Right lobe of liver (tissue), 4 donors: Measurements from ENCODE around the gene EFR3B.

ENCODE experiments used
- POLR2A ChIP-seq: fragments of 450-650 bp; IDR thresholded peaks from one replicate; pipeline ENCODE4 v1.6.1; 2017; ENCODE audit warnings: antibody characterized with exemption, mild to moderate bottlenecking
- TF ChIP-seq, protein P1 (sequence below), 4 donors: fragments of 200-600 bp in 3 of 4; fragments of 450-650 bp in 1 of 4; IDR thresholded peaks; one replicate each; pipeline versions ENCODE4 v1.5.1 to v1.8.0; 2016 to 2022; ENCODE audit warnings: antibody characterized with exemption in 4 of 4, mild to moderate bottlenecking in 2 of 4
- donor health status: DM: no; HTN: no; CAD: no.
- donor health status: DM: no; HTN: no; CAD: no.
- donor health status: DM: no; HTN: yes; CAD: no.

DNA sequence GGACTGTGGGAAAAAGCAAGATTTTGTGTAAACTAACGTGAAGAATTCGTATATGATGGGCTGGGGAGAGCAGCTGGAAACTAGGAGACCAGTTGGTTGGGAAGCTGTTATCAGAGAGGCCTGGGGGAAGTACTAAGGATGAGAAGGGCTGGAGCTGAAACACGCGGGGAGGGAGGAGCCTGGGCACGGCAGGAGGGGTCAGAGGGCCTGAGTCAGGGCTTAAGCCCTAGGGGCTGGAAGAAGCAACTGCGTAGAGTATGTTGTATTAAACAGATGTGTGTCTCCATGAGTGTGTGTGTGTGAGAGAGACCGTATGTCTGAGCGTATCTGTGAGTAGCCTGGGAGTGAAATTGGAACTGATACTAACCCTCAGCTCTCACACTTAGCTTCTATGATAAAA, 118.1 kb downstream of the EFR3B start:
- TF ChIP-seq POLR2A: no peak
- TF ChIP-seq, protein P1, sequence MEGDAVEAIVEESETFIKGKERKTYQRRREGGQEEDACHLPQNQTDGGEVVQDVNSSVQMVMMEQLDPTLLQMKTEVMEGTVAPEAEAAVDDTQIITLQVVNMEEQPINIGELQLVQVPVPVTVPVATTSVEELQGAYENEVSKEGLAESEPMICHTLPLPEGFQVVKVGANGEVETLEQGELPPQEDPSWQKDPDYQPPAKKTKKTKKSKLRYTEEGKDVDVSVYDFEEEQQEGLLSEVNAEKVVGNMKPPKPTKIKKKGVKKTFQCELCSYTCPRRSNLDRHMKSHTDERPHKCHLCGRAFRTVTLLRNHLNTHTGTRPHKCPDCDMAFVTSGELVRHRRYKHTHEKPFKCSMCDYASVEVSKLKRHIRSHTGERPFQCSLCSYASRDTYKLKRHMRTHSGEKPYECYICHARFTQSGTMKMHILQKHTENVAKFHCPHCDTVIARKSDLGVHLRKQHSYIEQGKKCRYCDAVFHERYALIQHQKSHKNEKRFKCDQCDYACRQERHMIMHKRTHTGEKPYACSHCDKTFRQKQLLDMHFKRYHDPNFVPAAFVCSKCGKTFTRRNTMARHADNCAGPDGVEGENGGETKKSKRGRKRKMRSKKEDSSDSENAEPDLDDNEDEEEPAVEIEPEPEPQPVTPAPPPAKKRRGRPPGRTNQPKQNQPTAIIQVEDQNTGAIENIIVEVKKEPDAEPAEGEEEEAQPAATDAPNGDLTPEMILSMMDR (IDR thresholded peaks at IDR 0.05): no peak
